Effector CD8-positive, alpha-beta T cell (primary cell): ENCODE data around the gene TSPAN15.
"Not testable (repeated sequence)": the region's sequence is repeated elsewhere in the genome, so short reads cannot be mapped to it uniquely, and the experiment has no call there.

Source experiments
- DNase-seq: peaks from one replicate; lab custom pipeline; 2025; lab: John Stamatoyannopoulos, UW

The TSPAN15 gene

DNA sequence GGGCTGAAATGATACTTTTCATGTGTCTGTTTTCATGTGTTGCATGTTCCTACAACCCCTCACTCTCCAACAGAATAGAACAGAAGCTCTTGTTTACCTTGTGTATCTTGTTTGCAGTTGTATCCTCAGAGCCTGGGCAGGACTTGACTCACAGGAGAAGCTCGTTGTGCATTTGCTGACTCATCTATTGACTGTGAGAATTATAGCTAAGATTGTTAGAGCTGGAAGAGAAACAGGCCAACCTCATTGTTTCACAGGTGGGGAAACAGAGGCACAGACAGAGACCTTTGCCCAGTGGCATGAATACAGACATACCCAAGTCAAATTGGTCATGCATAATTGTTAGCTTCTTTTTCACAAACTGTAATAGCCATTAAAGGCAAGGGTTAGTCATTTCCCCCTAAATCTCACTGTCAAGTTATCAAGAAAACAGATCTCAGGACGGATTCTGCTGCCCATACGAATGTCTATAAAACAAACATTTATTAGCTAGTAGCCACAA is 4.6 kb upstream of the TSPAN15 start:
- no peak for DNase-seq

DNA sequence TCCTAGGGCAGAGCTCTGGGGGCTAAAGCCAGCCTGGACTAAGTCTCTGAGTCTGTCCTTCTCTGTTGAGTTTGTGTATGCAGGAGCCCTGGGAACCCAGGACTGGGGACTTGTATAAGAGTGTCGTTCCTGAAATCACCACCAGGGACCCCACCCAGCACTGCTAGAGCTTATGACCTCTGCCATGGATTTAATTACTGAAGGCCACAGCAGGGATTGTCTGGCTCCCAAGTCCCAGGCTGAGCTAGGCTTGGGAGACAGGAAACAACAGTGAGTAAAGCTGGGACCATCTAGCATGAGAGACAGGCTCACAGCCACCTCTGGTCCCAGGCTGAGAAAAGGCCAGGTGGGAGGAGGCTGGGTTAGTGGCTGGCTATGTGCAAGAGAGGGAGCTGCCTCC is 1.4 kb upstream of the TSPAN15 start:
- DNase-seq: no peak

DNA sequence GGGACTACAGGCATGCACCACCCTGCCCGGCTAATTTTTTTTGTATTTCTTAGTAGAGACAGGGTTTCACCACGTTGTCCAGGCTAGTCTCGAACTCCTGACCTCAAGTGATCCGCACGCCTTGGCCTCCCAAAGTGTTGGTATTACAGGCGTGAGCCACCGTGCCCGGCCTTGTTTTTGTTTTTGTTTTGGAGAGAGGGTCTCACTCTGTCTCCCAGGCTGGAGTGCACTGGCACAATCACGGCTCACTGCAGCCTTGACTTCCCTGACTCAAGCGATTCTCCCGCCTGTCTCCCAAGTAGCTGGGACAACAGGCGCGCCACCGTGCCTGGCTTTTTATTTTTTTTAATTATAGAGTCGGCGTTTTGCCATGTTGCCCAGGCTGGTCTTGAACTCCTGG is 870 bp upstream of the TSPAN15 start:
- DNase-seq: not testable (repeated sequence)

DNA sequence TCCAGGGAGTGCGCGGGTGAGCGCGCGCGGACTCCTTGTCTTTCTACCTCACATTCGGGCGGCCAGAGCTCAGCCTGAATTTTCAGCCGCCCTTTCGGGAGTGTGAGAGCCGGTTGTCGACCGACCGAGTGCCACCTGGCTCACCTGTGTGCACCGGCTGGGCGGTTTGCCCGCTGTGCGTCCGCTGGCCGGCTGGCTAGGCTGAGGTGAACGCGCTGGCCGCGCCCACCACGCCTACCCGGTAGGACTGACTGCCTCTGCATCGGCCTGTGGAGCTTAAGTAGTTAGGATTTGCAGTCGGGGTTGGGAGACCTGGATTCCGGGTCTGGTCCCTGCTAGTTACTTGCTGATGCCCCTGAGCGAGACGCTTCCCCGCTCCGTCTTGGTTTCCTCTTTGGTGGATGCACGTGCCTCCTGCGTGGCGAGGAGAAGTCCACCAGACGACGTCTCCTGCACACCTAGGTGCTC is 553 bp downstream of the TSPAN15 start:
- no peak for DNase-seq

DNA sequence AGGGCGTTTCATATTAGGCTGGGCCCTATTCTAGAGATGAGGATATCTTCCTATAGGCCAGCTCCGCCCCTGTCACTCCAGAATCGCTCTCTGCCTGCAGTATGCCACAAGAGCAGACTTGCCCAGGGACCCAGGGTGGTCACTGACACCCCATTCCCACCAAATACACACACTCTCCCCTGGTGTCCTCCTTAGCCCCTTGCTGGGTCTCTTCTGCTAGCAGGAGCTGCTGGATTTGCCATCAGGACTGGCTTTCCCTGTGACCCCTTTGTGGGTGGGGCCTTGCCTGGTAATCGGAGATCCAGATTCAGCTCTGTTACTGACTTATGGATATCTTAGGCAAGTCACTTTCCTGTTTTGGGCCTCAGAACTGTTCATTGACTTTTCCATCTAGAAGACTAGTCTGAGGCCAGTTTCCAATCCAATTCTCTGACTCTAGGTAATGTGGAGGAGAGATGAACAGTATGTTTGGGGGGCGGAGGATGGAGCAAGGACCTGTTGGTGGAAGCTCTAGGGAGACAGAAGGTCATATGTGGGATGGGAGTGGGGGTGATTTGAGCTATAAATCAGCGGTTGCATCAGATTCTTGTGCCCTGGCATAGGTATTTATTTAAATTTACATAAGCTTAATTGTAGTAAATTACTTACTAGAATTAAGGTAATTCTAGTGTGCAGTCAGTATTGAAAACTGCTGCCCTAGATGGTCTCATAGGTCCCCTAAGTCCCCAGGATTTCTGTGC is 1.6 kb downstream of the TSPAN15 start:
- DNase-seq: no peak

DNA sequence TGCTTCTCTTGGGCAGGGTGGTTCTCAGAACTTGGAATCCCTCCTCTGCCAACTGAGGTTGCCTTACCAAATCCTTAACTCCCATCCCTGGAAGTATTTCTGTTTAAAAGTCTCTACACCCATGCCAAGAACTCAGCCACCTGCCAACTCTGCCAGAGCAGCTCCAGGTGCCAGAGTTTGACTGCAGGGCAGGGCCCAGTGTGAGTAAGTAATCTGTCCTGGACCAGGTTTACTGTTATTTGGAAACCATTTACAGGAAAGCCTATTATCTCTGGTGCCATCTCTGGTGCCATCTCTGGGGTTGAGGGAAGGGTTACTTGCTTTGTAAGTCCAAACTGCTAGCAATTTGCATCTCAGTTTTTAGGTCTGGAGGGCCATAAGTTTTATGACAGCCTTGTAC is 2.5 kb downstream of the TSPAN15 start:
- no peak for DNase-seq

DNA sequence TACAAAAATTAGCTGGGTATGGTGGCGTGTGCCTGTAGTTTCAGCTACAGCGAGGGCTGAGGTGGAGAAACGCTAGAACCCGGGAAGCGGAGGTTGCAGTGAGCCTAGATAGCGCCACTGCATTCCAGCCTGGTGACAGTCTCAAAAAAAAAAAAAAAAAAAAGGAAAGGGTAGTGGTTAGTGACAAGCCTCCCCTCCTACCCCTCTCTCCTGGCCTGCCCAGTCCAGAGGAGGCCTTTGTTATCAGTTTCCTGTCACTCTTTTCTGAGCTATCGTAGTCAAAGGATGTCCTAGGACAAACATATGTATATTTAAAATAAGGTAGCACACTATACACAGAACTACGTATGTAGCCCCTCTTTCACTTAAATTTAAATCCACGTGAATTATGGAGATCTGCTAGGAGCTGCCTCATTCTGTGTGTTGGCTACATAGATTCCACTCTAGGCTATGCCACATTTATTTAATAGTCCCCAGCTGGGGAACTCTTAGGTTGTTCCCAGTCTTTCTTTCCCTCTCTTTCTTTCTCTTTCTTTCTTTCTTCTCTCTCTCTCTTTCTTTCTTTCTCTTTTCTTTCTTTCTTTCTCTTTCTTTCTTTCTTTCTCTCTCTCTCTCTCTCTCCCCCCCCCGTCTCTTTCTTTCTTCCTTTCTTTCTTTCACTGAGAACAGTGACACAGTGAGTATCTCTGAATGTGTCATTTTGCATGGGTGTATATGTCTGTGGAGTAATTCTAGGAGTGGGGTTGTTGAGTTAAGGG is 3.9 kb downstream of the TSPAN15 start:
- DNase-seq: no peak

DNA sequence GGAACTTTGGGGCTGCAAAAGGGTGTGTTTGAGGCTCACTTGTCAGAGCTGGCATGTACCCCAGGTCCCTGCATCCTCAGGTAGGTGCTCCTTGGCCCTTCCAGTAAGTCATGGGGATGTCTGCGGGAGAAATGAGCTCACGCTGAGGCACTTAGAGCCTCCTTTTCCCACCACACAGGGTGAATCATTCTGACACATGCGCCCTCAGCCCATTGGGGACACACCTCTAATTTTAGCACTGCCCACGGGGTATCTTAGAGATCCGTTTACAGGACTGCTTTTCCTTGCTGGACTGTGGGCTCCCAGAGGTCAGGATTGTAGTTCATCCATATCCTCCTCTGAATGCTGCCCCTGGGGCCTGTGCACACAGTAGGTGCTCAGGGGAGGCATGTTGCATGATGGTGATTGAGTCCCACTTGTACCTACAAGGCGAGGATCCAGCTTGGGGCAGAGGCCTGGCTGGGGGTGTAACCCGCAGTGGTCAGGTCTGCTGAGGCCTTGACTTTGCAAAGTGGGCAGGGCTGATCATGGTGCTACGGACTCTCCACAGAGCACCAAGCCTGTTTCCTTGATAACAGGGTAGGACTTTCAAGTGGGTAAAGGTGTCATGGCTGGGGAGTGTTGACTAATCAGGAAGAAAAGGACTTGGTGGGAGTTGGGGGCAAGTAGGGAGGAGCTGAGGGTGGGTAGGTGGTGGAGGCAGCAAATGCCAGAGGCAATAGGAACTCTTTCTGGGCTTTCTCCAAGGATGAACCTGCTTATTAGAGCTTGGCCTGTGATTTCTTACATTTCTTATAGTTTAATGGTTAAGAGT is 5.8 kb downstream of the TSPAN15 start:
- DNase-seq: no peak

DNA sequence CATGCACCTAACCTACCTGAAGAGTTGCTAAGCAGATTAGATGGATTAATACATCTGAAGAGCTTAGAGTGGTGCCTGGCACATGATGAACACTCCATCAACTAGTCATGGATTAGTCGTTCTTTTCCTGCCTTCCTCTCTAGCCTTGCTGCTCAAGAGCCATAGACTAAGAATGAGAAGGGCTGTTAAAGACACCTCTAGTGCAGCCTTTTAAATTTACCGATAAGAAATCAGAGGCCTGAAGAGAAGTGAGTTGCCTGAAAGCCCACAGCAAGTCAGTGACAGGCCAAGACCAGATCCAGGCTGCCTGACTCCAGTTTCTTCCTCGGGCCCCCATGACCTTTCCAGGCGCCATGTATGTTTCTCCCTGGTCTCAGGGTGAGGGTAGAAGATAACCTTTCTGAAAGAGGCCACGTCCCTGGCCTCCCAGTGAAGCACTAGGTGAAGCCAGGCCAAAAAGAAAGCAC is 6.5 kb downstream of the TSPAN15 start:
- DNase-seq: no peak

DNA sequence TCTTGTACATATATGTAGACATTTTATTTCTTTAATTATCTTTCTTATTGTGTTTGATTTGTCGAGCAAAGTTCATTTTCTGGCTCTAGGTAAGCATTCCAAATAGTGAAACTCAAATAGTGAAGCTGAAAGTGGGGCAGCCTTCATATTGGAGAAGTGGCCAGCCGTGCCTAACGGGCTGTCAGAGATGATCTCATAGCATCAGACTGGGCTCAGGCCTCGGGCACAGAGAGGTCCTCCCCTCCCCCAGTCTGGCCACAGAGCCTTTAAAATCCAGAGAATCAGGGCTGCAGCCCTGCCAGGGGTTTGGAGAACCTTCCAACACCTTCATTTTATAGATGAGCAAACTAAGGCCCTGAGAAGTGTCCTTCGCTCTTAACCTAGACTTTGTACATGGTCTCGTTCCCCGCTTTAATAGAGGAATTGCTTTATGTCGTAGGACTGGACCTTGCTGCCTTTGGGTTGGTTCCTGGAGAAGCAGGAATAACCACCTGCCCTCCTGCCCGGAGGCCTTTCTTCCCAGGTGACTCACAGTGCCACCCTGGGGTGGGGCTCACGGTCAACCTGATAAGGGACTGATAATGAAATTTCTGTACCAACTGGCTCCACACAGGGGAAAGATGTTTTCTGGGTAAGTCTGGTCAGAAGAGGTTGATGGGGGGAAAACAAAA is 7.3 kb downstream of the TSPAN15 start:
- no peak for DNase-seq

DNA sequence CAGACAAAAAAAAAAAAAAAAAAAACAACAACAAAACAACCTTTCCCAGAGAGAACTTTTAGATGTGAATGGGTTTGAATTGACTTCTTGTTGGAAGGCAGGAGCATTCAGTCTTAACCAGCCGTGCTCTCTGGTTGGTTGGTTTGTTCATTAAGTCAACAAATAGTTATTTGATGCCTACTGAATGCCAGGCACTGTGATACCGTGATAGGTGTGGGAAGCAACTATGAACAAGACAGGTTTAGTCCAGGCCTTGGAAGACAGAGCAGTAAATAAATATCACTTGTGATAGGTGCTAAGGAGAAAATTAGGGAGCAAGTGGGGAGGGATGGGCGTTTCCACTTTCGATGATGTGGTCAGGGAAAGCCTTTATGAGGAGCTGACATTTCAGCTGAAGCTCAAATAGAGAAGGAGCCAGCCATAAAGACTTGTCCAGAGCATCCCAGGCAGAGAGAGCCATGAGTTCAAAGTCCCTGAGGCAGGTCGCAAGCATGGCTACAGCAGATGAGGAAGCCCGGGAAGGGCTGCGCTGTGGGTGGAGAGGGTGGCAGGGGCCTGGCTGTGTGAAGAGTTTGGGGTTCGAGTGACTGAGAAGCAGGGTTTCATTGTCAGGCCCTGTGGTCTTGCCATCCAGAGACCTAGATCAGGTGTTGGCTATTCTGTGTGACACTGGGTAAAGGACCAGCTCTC is 8.0 kb downstream of the TSPAN15 start:
- DNase-seq: no peak

DNA sequence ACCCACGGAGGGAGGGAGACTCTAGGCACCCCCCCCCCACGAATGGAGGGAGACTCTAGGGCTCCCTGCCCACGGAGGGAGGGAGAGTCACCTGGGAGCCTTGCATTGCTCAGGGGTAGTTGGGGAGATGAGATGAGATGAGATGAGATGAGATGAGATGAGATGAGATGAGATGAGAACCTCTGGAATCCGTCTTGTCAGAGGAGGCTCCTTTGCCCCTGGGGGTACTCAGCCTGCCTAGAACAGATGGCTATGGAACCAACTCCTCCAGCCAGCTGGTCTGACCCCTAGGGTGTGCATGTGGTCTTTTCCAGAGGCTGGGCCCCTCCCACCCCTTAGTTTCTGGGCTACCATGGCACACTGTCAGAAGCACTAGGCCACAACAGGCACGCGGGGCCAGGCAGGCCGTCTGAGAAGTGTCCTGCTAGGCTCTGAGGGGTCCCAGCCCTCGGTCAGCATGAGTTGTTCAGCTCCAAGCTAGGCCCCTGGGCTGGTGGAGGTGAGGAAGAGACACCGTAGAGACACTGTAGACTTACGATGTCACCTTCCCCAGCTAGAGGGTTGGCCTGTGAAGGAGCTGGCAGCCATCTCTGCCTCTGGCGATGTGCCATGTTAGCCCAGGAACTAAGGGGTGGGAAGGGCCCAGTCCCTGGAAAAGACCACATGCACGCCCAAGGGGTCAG is 8.8 kb downstream of the TSPAN15 start:
- DNase-seq: no peak

DNA sequence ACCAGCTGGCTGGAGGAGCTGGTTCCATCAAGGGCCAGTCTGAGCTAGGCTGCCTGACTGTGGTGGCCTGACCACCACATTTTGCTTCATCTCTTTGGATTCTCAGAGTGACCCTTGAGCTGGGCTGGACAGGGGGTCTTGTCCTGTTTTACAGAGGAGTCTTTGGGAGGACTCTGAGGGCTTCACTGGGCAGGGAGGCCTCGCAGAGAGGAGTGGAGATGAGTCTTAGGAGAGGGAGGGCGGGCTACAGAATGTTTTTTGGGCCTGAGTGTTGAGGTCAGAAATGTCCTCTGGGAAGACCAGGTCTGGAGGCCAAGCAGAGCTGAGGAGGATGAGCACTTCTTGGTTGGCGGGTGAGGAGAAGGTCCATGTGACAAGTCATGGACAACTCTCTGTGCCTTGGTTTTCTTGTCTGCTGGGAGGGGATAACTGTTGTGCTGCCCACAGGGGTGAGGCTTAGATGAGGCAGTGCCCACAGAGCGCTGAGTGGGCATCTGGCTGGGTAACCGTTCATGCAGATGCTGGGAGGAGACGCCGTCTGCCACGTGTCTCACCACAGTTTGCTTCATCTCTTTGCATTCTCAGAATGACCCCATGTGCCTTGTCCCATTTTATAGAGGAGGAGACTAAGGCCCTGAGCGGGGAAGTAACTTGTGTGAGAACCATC is 9.4 kb downstream of the TSPAN15 start:
- no peak for DNase-seq

DNA sequence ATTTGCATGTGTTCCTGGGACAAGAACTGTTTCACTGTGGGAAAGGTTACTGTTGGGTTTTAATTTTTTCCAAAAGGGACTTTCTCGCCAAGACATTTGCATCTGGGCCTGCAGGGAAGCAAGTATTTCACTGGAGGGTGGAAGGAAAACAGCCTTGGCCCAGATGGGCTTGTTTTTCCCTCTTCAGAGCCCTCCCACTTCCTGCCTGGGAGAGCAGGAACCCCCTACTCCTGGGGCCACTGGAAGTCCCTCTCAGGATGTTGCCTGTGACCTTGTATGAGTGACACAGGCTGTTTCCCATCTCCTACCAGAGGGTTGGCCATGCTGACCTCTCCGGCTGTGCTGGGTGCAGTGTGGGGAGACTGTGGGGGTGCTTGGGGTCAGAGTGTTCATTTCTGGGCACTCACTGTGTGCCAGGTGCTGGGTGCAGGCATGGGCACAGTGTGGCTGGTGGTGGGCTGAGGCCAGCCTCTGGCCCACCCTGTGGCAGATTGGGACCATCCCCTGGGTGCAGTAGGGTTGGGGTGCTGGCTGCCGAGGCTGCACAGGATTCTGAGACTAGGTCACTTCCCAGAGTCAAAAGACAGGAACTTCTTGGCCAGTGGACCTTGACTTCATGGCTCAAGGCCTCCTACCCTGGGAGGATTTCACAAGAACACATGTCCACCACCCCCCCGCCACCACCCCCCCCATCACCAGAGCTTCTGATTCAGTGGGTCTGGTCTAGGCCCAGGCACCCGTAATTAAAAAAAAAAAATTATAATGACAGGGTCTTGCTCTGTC is 10.2 kb downstream of the TSPAN15 start:
- no peak for DNase-seq

DNA sequence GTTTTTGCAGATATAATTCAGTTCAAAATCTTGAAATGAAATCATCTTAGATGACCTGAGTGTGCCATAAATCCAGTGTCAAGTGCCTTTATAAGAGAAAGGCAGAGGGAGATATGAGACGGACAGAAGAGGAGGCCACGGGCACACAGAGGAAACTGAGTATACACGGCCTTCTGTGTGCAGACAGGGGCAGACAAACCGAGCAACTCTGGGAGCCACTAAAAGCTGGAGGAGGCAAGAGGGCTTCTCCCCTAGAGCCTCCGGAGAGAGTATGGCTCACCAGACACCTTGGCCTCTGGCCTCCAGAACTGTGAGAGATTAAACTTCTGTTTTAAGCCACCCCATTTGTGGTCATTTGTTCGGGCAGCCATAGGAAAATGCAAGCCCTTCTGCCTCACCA is 12.6 kb downstream of the TSPAN15 start:
- no peak for DNase-seq

DNA sequence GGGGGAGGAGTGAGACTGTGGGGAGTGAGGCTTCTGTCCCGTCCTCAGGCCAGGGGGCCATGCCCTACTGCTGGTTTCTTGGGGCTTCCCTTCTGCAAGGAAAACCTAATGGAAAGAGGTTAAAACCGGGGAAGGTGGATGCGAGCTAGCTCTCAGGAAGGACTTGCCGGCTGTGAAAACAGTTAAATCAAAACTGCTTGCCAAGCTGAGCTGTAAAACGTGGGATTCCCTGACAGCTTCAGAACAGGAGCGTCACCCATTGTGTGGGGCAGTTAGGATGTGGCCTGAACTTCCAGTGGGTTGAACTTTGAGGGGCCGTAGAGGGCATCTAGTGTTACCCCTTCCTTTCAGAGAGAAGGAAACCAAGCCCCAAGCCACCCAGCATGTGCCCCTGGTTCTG is 13.1 kb downstream of the TSPAN15 start:
- no peak for DNase-seq

DNA sequence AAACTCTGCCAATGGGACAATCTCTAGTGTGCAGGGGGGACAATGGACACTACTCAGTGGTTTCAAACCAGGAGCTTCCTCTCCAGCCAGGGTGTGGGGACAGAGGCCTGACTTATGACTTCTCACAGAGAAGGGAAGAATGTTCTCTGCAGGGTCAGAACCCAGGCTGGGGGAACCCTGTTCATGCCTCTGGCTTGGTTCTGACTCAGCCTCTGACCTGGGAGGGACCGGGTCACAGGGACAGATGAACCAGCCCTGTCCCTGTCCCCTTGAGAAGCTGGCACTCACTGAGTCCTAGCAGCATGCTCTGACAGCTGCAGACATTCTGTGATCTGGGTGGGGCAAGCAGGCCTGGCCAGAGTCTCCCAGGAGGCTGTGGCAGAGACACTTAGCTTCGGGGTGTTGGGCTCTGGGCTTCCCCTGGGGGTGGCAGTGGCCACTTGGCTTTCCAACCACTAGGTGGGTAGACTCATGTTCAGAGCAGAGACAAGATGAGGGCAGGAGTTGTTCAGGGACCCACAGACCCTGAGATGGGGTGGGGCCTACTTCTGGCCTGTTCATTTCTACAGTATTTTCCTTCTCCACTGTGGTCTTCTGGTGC is 13.6 kb downstream of the TSPAN15 start:
- DNase-seq: no peak

DNA sequence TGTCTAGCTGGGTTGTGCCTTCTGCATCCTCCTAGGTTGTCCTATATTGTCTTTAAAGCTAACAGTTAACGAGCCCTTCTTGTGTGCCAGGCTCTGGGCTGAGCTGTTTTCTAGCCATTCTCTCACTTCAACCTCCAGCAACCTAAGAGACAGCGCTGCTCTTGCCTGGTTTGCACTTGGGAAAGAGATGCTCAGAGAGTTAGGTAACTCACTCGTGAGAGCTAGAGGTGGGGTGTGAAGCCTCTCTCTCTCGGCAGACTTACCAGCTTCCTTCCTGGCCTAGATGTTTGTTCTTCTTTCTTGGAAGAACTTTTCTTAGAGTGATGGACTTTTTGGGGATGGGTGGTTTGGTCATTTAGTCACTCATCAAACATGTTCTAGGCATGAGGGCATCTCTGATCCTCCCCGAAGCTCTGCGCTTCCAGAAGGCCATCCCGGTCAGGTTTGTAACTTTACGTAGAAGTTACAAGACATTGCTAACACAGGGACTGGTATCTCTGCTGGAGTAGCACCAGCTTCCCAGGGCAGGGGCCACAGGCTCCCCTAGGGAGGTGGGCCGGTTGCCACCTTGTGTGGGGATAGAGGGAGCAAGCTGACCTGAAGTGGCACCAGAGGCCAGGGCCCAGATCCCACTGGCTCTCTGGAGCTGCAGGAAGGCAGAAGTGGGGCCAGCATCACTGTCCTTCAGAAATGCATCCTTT is 14.3 kb downstream of the TSPAN15 start:
- DNase-seq: no peak
